Ascending aorta (tissue), 2 donors: ENCODE results near the gene IRF2BP1. TPM values are rescaled to one million over a fixed set of nuclear protein-coding genes. Genes with fewer than 3 reads are reported as not detected.

Experiments used
- DNase-seq, 2 donors: peaks; one replicate each; pipeline ENCODE4 v3.0.0-alpha.2; 2019; ENCODE audit warnings: low spot score in 2 of 2
- H3K27ac ChIP-seq, 2 donors: fragments of 200-600 bp; sonication (generic); one replicate each; pipeline ENCODE4 v1.5.1; 2016 to 2017; ENCODE audit warnings: mild to moderate bottlenecking in 1 of 2
- H3K27me3 ChIP-seq: fragments of 200-600 bp; sonication (generic); one replicate; pipeline ENCODE4 v1.5.1; 2017
- H3K36me3 ChIP-seq, 2 donors: fragments of 200-600 bp; sonication (generic); one replicate each; pipeline ENCODE4 v1.5.1; 2016
- H3K4me1 ChIP-seq, 2 donors: fragments of 200-600 bp; sonication (generic); one replicate each; pipeline ENCODE4 v1.5.1; 2016 to 2017; ENCODE audit warnings: mild to moderate bottlenecking in 1 of 2
- H3K4me3 ChIP-seq, 2 donors: fragments of 200-600 bp; sonication (generic); one replicate each; pipeline ENCODE4 v1.5.1; 2016 to 2017; ENCODE audit warnings: mild to moderate bottlenecking in 1 of 2
- H3K9me3 ChIP-seq, 2 donors: fragments of 200-600 bp; sonication (generic); one replicate each; pipeline ENCODE4 v1.5.1; 2016
- intact Hi-C: fragments of 100-400 bp; cut with DNase I; formaldehyde crosslinking; loops from one replicate; pipeline ENCODE4 v1.15.1; 2023
- total RNA-seq: library from RNA; depleted of rRNA; stranded (reverse); fragments of >200 nt; gene quantifications from one replicate; pipeline ENCODE4 v1.1.0, GENCODE V29; 2016
- TF ChIP-seq, protein P1 (sequence below), 3 experiments: fragments of 200-600 bp in 2 of 3; fragments of 450-650 bp in 1 of 3; sonication (generic) in 2 of 3; IDR thresholded peaks; one replicate each; pipeline ENCODE4 v1.5.1; 2016 to 2019; ENCODE audit warnings: antibody characterized with exemption in 3 of 3, mild to moderate bottlenecking in 1 of 3, moderate library complexity in 1 of 3

Gene IRF2BP1
- total RNA-seq, 1 donor from 2014 or later, result 45.7 TPM

DNA sequence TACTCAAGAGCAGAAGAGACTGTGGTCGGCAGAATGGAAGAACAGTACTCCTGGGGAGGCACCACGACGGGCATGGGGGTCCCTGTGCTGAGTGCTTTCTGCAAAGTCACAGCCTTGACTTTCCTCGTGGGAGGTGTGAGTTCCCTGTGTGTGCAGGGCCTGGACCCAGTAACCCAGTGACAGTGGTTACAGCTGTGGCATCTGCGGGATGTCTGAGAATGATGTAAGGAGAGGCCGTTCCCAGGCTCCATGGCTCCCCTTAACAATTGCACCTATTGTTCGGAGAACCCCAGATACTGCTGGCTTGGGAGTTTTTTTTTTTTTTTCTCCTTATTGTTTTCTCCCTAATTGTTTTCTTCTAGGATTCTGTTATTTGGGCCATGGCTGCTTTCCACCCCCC is 33.7 kb upstream of the IRF2BP1 start:
- Histone ChIP-seq H3K27ac (no peak overlapping the region), H3K36me3 (no peaks in the 10 kb centered on the region), H3K4me1 (no peaks in the 10 kb centered on the region), H3K4me3 (no peak overlapping the region), H3K9me3 (no peaks in the 10 kb centered on the region), H3K27me3 (no peaks in the 10 kb centered on the region)
- intact Hi-C loops, result no loop called here
- no peak for DNase-seq
- TF ChIP-seq, protein P1, sequence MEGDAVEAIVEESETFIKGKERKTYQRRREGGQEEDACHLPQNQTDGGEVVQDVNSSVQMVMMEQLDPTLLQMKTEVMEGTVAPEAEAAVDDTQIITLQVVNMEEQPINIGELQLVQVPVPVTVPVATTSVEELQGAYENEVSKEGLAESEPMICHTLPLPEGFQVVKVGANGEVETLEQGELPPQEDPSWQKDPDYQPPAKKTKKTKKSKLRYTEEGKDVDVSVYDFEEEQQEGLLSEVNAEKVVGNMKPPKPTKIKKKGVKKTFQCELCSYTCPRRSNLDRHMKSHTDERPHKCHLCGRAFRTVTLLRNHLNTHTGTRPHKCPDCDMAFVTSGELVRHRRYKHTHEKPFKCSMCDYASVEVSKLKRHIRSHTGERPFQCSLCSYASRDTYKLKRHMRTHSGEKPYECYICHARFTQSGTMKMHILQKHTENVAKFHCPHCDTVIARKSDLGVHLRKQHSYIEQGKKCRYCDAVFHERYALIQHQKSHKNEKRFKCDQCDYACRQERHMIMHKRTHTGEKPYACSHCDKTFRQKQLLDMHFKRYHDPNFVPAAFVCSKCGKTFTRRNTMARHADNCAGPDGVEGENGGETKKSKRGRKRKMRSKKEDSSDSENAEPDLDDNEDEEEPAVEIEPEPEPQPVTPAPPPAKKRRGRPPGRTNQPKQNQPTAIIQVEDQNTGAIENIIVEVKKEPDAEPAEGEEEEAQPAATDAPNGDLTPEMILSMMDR (IDR thresholded peaks at IDR 0.05), result no peak

DNA sequence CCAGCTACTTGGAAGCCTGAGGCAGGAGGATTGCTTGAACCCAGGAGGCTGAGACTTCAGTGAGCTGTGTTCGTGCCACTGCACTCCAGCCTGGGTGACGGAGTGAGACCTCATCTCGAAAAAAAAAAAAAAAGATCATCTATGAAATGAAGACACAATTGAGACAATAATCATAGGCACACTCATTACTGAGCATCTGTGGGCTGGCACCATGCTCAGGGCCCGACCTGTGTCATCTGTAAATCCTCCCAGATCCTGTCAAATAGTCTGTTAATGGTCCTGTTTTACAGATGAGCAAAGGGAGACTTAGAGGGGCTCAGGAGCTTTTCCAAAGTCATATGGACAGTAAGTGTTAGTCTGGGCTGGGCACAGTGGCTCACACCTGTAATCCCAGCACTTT is 32.8 kb upstream of the IRF2BP1 start:
- intact Hi-C loops, result no loop called here
- no peak for DNase-seq
- H3K27ac ChIP-seq, result no peak overlapping the region
- H3K4me3 ChIP-seq, result no peak overlapping the region
- no peaks in the 10 kb centered on the region for H3K9me3 ChIP-seq
- H3K36me3 ChIP-seq, result no peaks in the 10 kb centered on the region
- H3K27me3 ChIP-seq, result no peaks in the 10 kb centered on the region
- TF ChIP-seq, protein P1 (IDR thresholded peaks at IDR 0.05), result no peak
- H3K4me1 ChIP-seq, result no peaks in the 10 kb centered on the region

DNA sequence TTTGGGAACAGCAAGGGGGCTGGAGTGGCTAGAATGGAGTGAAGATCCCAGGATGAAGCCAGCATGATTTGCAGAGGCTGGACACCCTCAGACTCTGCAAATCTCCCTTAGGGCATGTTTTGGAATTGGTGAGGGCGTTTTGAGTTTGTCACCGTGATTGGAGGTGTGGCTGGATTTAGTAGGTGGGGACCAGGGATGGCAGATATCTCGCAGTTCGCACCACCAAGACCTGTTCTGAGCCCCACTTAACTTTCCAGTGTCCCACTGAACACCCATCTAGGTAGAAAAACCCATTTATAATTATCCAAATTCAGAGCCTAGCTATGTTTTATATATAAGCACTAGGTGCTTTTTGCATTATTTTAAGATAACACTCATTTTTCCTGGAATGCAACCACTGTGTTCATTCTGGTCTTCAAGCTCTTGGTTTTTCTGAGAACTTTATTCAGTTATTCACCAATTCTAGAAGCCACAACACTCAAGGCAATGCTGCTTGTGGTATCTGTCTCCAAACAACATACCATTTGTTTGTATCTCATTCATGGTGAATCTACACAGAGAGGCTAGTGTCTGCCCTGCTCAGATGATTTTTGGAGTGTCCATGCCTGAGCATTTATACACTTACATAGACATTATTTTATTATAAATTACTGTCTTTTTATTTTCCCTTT is 31.6 kb upstream of the IRF2BP1 start:
- no peaks in the 10 kb centered on the region for H3K4me1 ChIP-seq
- no peaks in the 10 kb centered on the region for H3K9me3 ChIP-seq
- no peak overlapping the region for H3K27ac ChIP-seq
- no peaks in the 10 kb centered on the region for H3K36me3 ChIP-seq
- TF ChIP-seq, protein P1 (IDR thresholded peaks at IDR 0.05), result no peak
- no peak for DNase-seq
- intact Hi-C loops, result no loop called here
- H3K4me3 ChIP-seq, result no peak overlapping the region
- H3K27me3 ChIP-seq, result no peaks in the 10 kb centered on the region

DNA sequence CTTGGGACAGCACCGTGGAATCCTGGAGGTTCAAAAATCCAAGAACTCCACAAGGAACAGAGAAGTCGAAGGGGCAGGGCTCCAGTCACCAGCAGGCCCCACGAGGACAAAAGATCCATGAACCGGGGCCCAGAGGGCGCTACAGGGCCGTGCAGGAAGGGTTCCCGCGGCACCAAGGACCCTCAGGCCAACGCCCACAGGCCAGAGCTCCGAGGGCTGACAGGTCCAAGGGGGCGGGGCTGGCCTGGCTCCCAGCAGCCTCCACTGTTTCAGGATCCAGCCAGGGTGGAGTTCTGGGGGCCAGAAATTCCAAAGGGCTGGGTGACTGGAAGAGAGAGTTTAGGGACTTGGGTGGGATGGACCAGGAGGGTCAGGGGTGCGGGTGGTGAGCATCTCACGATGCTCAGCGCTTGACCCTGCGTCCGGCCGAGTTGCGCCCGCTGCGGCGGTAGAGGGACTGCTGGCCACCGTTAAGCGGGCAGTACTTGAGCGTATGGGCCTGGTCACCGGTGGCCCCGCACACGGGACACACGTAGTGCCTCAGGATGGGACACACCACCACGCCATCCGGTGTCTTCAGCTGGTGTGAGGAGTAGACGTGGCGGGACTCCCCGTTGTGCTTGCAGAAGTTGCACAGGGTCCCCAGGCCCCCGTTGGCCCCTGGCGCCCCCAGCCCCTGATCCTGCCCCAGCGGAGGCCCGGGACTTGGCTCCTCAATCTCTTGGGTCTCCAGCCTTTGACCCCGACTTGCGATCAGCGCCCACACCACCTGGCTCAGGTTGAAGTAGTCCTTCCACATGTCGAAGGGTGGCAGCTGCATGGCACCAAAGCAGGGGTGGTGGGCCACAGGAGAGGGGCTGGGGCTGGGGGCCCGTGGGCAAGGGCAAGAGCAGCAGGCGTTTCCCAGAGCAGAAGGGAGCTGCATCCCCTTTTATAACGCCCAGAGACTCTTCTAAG is 28.2 kb upstream of the IRF2BP1 start, which contains the start of gene NANOS2:
Gene NANOS2, minus strand, starts transcription at position 905 of the 957 bp plus-strand sequence. Its CDS starts 85 bp downstream, at position 820.
- Histone ChIP-seq H3K4me3 (no peak within 1 kb of the TSS), H3K4me1 (no peaks in the 10 kb centered on the region), H3K27me3 (no peaks in the 10 kb centered on the region), H3K36me3 (no peaks in the 10 kb centered on the region), H3K9me3 (no peaks in the 10 kb centered on the region), H3K27ac (no peak within 1 kb of the TSS)
- DNase-seq, result no peak
- intact Hi-C loops, result no loop called here
- TF ChIP-seq, protein P1 (IDR thresholded peaks at IDR 0.05), result no peak

DNA sequence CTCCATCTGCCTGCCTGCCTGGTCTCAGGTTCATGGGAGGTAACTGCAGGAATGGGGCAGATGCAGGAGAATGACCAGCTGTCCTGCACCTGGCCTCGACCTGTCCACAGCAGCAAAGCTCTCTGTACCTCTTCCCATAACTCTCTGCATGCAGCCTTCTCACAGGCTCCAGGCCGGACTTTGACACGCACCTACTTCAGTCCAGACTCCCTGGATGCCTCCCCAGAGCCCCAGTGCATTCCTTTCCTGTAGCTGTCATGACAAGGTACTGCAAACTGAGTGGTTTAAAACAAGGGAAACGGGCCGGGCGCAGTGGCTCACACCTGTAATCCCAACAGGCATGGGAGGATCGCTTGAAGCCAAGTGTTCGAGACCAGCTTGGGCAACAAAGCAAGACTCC is 25.4 kb upstream of the IRF2BP1 start:
- Histone ChIP-seq H3K36me3 (no peaks in the 10 kb centered on the region), H3K4me1 (no peaks in the 10 kb centered on the region), H3K9me3 (no peaks in the 10 kb centered on the region), H3K4me3 (no peak overlapping the region), H3K27me3 (no peaks in the 10 kb centered on the region), H3K27ac (no peak overlapping the region)
- TF ChIP-seq, protein P1 (IDR thresholded peaks at IDR 0.05), result no peak
- intact Hi-C loops, result no loop called here
- no peak for DNase-seq
